Measurements from ENCODE around the gene ZNF775. TPM values are rescaled to one million over a fixed set of nuclear protein-coding genes. Genes with fewer than 3 reads are reported as not detected.

ZNF775 gene
- total RNA-seq, 1 donor from 2014 or later = 3.0 TPM

GRCh38 chr7:150341263-150342120 lies 37.6 kb upstream of the ZNF775 start, which contains the start of gene RARRES2:
Gene RARRES2 (minus strand): TSS chr7:150341629. CDS start chr7:150340609, 1,020 bp downstream.
- Mint-ChIP-seq H3K27ac (peak within 1 kb of the TSS; percentile 33), H3K9me3 (peaks cover 7% of the 10 kb centered on the region), H3K27me3 (ENCODE audit: insufficient read depth, low read depth) (peaks cover 34% of the 10 kb centered on the region), H3K36me3 (no peaks in the 10 kb centered on the region), H3K4me1 (peaks cover 27% of the 10 kb centered on the region), H3K4me3 (peak within 1 kb of the TSS; percentile 87)
- no peak within 1 kb of the TSS for H2AFZ ChIP-seq (replicated peaks)
- H3K4me1 ChIP-seq = peaks cover 26% of the 10 kb centered on the region
- H3K27ac ChIP-seq = no peak within 1 kb of the TSS
- H3K79me2 ChIP-seq (ENCODE audit: low read depth) = no peaks in the 10 kb centered on the region
- H3K36me3 ChIP-seq = no peaks in the 10 kb centered on the region
- H3K4me2 ChIP-seq = peak within 1 kb of the TSS; percentile 95
- H4K20me1 ChIP-seq (ENCODE audit: low read depth) = peaks cover 10% of the 10 kb centered on the region
- H3F3A ChIP-seq (ENCODE audit: low read depth) = peaks cover 10% of the 10 kb centered on the region
- TF ChIP-seq EZH2 (IDR thresholded peaks at IDR 0.05) (peak; percentile 83), CTCF (IDR thresholded peaks at IDR 0.05) (no peak), EZH2phosphoT487 (IDR thresholded peaks at IDR 0.05) (peak; percentile 72)
- peaks cover 57% of the 10 kb centered on the region for H3K27me3 ChIP-seq
- peak within 1 kb of the TSS; percentile 50 for H3K4me3 ChIP-seq
- H3K9me3 ChIP-seq (ENCODE audit: low read depth) = peaks cover 8% of the 10 kb centered on the region
- H3K9ac ChIP-seq = no peak within 1 kb of the TSS
- DNase-seq (ENCODE audit: low spot score) = peak; percentile 52

GRCh38 chr7:150342121-150342408 lies 37.1 kb upstream of the ZNF775 start:
- Histone ChIP-seq H3K9ac (no peak overlapping the region), H3F3A (ENCODE audit: low read depth) (peaks cover 10% of the 10 kb centered on the region), H3K4me3 (peak overlapping the region; percentile 50), H2AFZ (replicated peaks) (no peak overlapping the region), H3K27ac (no peak overlapping the region), H3K27me3 (peaks cover 57% of the 10 kb centered on the region), H3K4me1 (peaks cover 26% of the 10 kb centered on the region), H3K79me2 (ENCODE audit: low read depth) (no peaks in the 10 kb centered on the region), H3K36me3 (no peaks in the 10 kb centered on the region), H3K9me3 (ENCODE audit: low read depth) (peaks cover 8% of the 10 kb centered on the region), H3K4me2 (peak overlapping the region; percentile 95), H4K20me1 (ENCODE audit: low read depth) (peaks cover 10% of the 10 kb centered on the region)
- no peak for DNase-seq (ENCODE audit: low spot score)
- Mint-ChIP-seq H3K4me3 (peak overlapping the region; percentile 85), H3K36me3 (no peaks in the 10 kb centered on the region), H3K4me1 (peaks cover 27% of the 10 kb centered on the region), H3K27ac (peak overlapping the region; percentile 33), H3K27me3 (ENCODE audit: insufficient read depth, low read depth) (peaks cover 37% of the 10 kb centered on the region), H3K9me3 (peaks cover 7% of the 10 kb centered on the region)
- TF ChIP-seq CTCF (IDR thresholded peaks at IDR 0.05) (no peak), EZH2phosphoT487 (IDR thresholded peaks at IDR 0.05) (no peak), EZH2 (IDR thresholded peaks at IDR 0.05) (no peak)

GRCh38 chr7:150343225-150343624 lies 35.9 kb upstream of the ZNF775 start:
- no peak overlapping the region for H3K4me2 ChIP-seq
- Mint-ChIP-seq H3K27me3 (ENCODE audit: insufficient read depth, low read depth) (peaks cover 37% of the 10 kb centered on the region), H3K36me3 (no peaks in the 10 kb centered on the region), H3K9me3 (peaks cover 9% of the 10 kb centered on the region), H3K4me3 (peak overlapping the region; percentile 38), H3K4me1 (peaks cover 20% of the 10 kb centered on the region), H3K27ac (no peak overlapping the region)
- DNase-seq (ENCODE audit: low spot score) = no peak
- peaks cover 19% of the 10 kb centered on the region for H3K4me1 ChIP-seq
- no peak overlapping the region for H3K27ac ChIP-seq
- peaks cover 10% of the 10 kb centered on the region for H3F3A ChIP-seq (ENCODE audit: low read depth)
- no peak overlapping the region for H3K4me3 ChIP-seq
- H3K9ac ChIP-seq = no peak overlapping the region
- H3K9me3 ChIP-seq (ENCODE audit: low read depth) = peaks cover 8% of the 10 kb centered on the region
- H4K20me1 ChIP-seq (ENCODE audit: low read depth) = peaks cover 6% of the 10 kb centered on the region
- TF ChIP-seq EZH2 (IDR thresholded peaks at IDR 0.05) = no peak
- no peak for TF ChIP-seq CTCF (IDR thresholded peaks at IDR 0.05)
- no peak for TF ChIP-seq EZH2phosphoT487 (IDR thresholded peaks at IDR 0.05)
- H2AFZ ChIP-seq (replicated peaks) = no peak overlapping the region
- no peaks in the 10 kb centered on the region for H3K79me2 ChIP-seq (ENCODE audit: low read depth)
- peaks cover 57% of the 10 kb centered on the region for H3K27me3 ChIP-seq
- H3K36me3 ChIP-seq = no peaks in the 10 kb centered on the region
